ENCODE data around the gene SLC39A1.
"Not testable (repeated sequence)": the region's sequence is repeated elsewhere in the genome, so short reads cannot be mapped to it uniquely, and the experiment has no call there.

Gene SLC39A1

DNA sequence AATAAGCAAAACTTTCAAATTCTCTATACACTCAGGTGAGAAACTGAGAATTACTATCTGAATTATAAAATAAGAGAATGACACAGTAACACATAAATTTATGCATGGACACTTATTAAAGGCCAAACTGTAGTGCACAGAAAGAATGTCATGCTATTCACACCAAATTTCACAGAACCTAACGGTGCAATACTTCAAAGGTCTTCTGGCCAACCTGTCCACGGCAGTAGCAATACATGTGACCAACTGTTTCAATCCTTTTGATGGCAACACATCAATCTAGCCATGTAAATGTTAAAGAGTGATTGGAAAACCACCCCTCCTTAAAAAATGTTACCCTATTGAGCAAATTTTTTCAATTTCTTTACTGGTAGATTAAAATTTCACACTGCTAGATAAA is 51.0 kb downstream of the SLC39A1 start:
- H3K27ac ChIP-seq (ENCODE audit: low read length) = no peak overlapping the region
- TF ChIP-seq, protein P1, sequence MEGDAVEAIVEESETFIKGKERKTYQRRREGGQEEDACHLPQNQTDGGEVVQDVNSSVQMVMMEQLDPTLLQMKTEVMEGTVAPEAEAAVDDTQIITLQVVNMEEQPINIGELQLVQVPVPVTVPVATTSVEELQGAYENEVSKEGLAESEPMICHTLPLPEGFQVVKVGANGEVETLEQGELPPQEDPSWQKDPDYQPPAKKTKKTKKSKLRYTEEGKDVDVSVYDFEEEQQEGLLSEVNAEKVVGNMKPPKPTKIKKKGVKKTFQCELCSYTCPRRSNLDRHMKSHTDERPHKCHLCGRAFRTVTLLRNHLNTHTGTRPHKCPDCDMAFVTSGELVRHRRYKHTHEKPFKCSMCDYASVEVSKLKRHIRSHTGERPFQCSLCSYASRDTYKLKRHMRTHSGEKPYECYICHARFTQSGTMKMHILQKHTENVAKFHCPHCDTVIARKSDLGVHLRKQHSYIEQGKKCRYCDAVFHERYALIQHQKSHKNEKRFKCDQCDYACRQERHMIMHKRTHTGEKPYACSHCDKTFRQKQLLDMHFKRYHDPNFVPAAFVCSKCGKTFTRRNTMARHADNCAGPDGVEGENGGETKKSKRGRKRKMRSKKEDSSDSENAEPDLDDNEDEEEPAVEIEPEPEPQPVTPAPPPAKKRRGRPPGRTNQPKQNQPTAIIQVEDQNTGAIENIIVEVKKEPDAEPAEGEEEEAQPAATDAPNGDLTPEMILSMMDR (IDR thresholded peaks at IDR 0.05; ENCODE audit: borderline replicate concordance, extremely low read depth, low read length, poor library complexity, severe bottlenecking) = no peak
- TF ChIP-seq EZH2 (IDR thresholded peaks at IDR 0.05; ENCODE audit: borderline replicate concordance, low read depth, low read length, severe bottlenecking) = no peak
- peaks cover 60% of the 10 kb centered on the region; the same call in 1 of the 2 replicates for H4K20me1 ChIP-seq (ENCODE audit: insufficient read depth, low read length)
- H3K36me3 ChIP-seq (ENCODE audit: insufficient read depth, low read length) = peaks cover 29% of the 10 kb centered on the region
- H3K9ac ChIP-seq (ENCODE audit: low read depth, low read length) = no peak overlapping the region
- no peaks in the 10 kb centered on the region for H3K9me3 ChIP-seq (ENCODE audit: insufficient read depth, low read length, severe bottlenecking)
- DNase-seq = no peak
- no peak overlapping the region for H3K4me2 ChIP-seq (ENCODE audit: insufficient read depth, low read length)
- no peak overlapping the region for H2AFZ ChIP-seq (ENCODE audit: low read depth, low read length)
- ATAC-seq (ENCODE audit: insufficient read depth, low read depth) = no peak
- no peaks in the 10 kb centered on the region for H3K27me3 ChIP-seq (ENCODE audit: insufficient read depth, low read length, poor library complexity)
- no peak overlapping the region for H3K4me3 ChIP-seq (ENCODE audit: low read depth in 1 of 2, low read length in 2 of 2)
- no peaks in the 10 kb centered on the region; the same call in 1 of the 2 replicates for H3K4me1 ChIP-seq (ENCODE audit: insufficient read depth, low read length)
- H3K79me2 ChIP-seq (ENCODE audit: insufficient read depth, low read length) = peaks cover 99% of the 10 kb centered on the region

DNA sequence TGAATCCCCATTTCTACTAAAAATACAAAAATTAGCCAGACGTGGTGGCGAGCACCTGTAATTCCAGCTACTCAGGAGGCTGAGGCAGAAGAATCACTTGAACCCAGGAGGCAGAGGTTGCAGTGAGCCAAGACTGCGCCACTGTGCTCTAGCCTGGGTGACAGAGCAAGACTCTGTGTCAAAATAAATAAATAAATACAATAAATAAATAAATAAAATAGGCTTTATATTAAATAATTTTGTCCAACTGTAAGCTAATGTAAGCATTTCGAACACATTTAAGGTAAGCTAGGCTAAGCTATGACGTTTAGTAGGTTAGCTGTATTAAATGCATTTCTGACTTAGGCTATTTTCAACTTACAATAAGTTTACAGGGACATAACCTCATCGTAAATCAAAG is 52.8 kb downstream of the SLC39A1 start:
- not testable (repeated sequence) for ATAC-seq (ENCODE audit: insufficient read depth, low read depth)

More for the DNA sequence above, 52.8 kb downstream of the SLC39A1 start:
- not testable (repeated sequence) for H3K4me2 ChIP-seq (ENCODE audit: insufficient read depth, low read length); H3K9me3 ChIP-seq (ENCODE audit: insufficient read depth, low read length, severe bottlenecking); DNase-seq; H2AFZ ChIP-seq (ENCODE audit: low read depth, low read length); H3K4me1 ChIP-seq (ENCODE audit: insufficient read depth, low read length); H3K27ac ChIP-seq (ENCODE audit: low read length); H3K27me3 ChIP-seq (ENCODE audit: insufficient read depth, low read length, poor library complexity); H3K9ac ChIP-seq (ENCODE audit: low read depth, low read length); H3K4me3 ChIP-seq (ENCODE audit: low read depth in 1 of 2, low read length in 2 of 2)
- Histone ChIP-seq H4K20me1 (ENCODE audit: insufficient read depth, low read length) (peaks cover 71% of the 10 kb centered on the region; the same call in 1 of the 2 replicates), H3K79me2 (ENCODE audit: insufficient read depth, low read length) (peaks cover 99% of the 10 kb centered on the region), H3K36me3 (ENCODE audit: insufficient read depth, low read length) (peaks cover 29% of the 10 kb centered on the region)
